A549 treated with ZK216348 at 1 μM for 4 hours (cell line): ENCODE measurements around the gene PHLDA2. TPM values are rescaled to one million over a fixed set of nuclear protein-coding genes. Genes with fewer than 3 reads are reported as not detected.

Experiments used
- total RNA-seq: library from RNA; stranded (reverse); fragments of 200-300 nt; extraction: Qiagen RNA extraction; gene quantifications from 5 replicates; pipeline ENCODE4 v1.2.3, GENCODE V29; 2022; ENCODE audit warnings: low read depth

The PHLDA2 gene
- 67.6 to 139 TPM (median 116 TPM) in 5 replicates for total RNA-seq

GRCh38 chr11:2928605-2929530, at the start of gene PHLDA2:
PHLDA2 (minus strand) TSS chr11:2929420; CDS start chr11:2929364, 56 bp downstream.

GRCh38 chr11:2885678-2886081, 43.5 kb downstream of the PHLDA2 start, which contains the start of gene CDKN1C:
CDKN1C (minus strand) TSS chr11:2885775; CDS start chr11:2885456, 319 bp downstream.

Other genes with a start within 250 kb of the PHLDA2 start
- 0.04 to 0.07 TPM (median 0.06 TPM) in 5 replicates for gene KCNQ1OT1, start 229.4 kb downstream of the PHLDA2 start, total RNA-seq
- gene CDKN1C, start 43.6 kb downstream of the PHLDA2 start, total RNA-seq: 2.0 to 3.7 TPM (median 2.6 TPM) in 5 replicates
- gene NAP1L4, start 62.9 kb upstream of the PHLDA2 start, total RNA-seq: 117 to 150 TPM (median 123 TPM) in 5 replicates
- gene CARS1, start 128.0 kb upstream of the PHLDA2 start, total RNA-seq: 55.6 to 66.9 TPM (median 61.3 TPM) in 5 replicates
- 5.1 to 9.0 TPM (median 6.2 TPM) in 5 replicates for gene OSBPL5, start 235.9 kb upstream of the PHLDA2 start, total RNA-seq